Upper lobe of left lung (tissue), 6 donors: Measurements from ENCODE around the gene CNTLN. TPM values are rescaled to one million over a fixed set of nuclear protein-coding genes. Genes with fewer than 3 reads are reported as not detected.

Source experiments
- ATAC-seq, 2 donors: fragments of 200-7000 bp; cut with Tn5 transposase; one replicate each; pipeline ENCODE4 v1.9.1; 2022; ENCODE audit warnings: mild to moderate bottlenecking in 2 of 2, moderate library complexity in 2 of 2; ENCODE audit not compliant: low FRiP score in 2 of 2
- DNase-seq, 2 donors: peaks; one replicate each; pipeline ENCODE4 v3.0.0-alpha.2; 2019 to 2020
- H3K27ac ChIP-seq, 4 donors: fragments of 200-600 bp; sonication (generic); one replicate each; pipeline ENCODE4 v1.5.1; 2016 to 2019
- H3K27me3 ChIP-seq, 4 donors: fragments of 200-600 bp; sonication (generic); one replicate each; pipeline ENCODE4 v1.5.1; 2017 to 2019
- H3K36me3 ChIP-seq, 4 donors: fragments of 200-600 bp; sonication (generic); one replicate each; pipeline ENCODE4 v1.5.1; 2016 to 2019
- H3K4me1 ChIP-seq, 4 donors: fragments of 200-600 bp; sonication (generic); one replicate each; pipeline ENCODE4 v1.5.1; 2018 to 2019
- H3K4me3 ChIP-seq, 4 donors: fragments of 200-600 bp; sonication (generic); one replicate each; pipeline ENCODE4 v1.5.1; 2017 to 2019; ENCODE audit warnings: mild to moderate bottlenecking in 2 of 4, moderate library complexity in 1 of 4
- H3K9me3 ChIP-seq, 4 donors: fragments of 200-600 bp; sonication (generic); one replicate each; pipeline ENCODE4 v1.5.1; 2018 to 2019
- CTCF ChIP-seq, 6 experiments: fragments of 450-650 bp in 4 of 6; fragments of 200-600 bp in 2 of 6; sonication (generic) in 2 of 6; IDR thresholded peaks; one replicate each; pipeline ENCODE4 v1.5.1; 2016 to 2019; ENCODE audit warnings: antibody characterized with exemption in 6 of 6
- EP300 ChIP-seq, 4 donors: sonication (generic); formaldehyde crosslinking; IDR thresholded peaks; one replicate each; pipeline ENCODE4 v1.5.1; 2017; ENCODE audit warnings: antibody characterized with exemption in 4 of 4, control low read depth in 2 of 4
- POLR2A ChIP-seq, 4 donors: fragments of 450-650 bp; IDR thresholded peaks; one replicate each; pipeline ENCODE4 v1.5.1; 2016 to 2017; ENCODE audit warnings: antibody characterized with exemption in 4 of 4, mild to moderate bottlenecking in 2 of 4
- POLR2AphosphoS5 ChIP-seq, 2 donors: sonication (generic); formaldehyde crosslinking; IDR thresholded peaks; one replicate each; pipeline ENCODE4 v1.5.1; 2017; ENCODE audit warnings: antibody characterized with exemption in 2 of 2
- WGBS, 2 donors: methylation state at CpG; one replicate each; pipeline ENCODE4 v1.1.5; 2017 to 2018; 5-methylcytosine and 5-hydroxymethylcytosine counted together
- total RNA-seq, 6 donors: library from RNA; depleted of rRNA in 4 of 6; stranded (reverse); fragments of >200 nt in 4 of 6; gene quantifications; one replicate each; pipeline versions ENCODE4 v1.1.0 to v1.2.1, GENCODE V29; 2016 to 2021
- donor health status: DM: no; HTN: no; CAD: no; lungs with moderate emphysema.
- donor health status: DM: no; HTN: yes; CAD: no; lungs with severe emphysema.

Gene CNTLN
- total RNA-seq, 6 donors from 2014 or later, result 5.5 to 58.7 (median 8.4) TPM

DNA sequence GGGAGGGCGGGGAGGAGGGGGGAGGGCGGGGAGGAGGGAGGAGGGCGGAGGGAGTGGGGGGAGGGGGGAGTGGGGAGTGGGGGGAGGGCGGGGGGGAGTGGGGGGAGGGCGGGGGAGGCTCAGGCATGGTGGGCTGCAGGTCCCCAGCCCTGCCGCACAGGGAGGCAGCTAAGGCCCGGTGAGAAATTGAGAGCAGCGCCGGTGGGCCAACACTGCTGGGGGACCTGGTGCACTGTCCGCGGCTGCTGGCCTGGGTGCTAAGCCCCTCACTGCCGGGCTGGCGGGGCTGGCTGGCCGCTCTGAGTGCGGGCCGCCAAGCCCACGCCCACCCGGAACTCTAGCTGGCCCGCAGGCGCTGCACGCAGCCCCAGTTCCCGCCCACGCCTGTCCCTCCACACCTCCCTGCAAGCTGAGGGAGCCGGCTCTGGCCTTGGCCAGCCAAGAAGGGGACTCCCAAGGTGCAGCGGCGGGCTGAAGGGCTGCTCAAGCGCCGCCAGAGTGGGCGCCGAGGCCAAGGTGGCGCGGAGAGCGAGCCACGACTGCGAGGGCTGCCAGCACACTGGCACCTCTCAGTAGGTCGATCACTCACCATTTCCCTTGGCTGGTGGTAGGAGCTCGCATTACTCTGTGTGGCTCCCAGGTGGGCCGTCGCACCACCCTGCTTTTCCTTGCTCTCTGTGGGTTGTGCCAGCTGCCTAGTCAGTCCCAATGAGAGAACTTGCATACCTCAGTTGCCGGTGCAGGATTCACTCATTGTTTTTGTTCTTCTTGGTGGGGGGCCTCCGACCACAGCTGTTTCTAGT is 160.2 kb downstream of the CNTLN start:
- Histone ChIP-seq H3K4me1 (no peaks in the 10 kb centered on the region), H3K36me3 (peaks cover 0 to 3% (median 0%) of the 10 kb centered on the region in 4 donors), H3K9me3 (no peaks in the 10 kb centered on the region), H3K4me3 (no peak overlapping the region), H3K27ac (no peak overlapping the region), H3K27me3 (no peaks in the 10 kb centered on the region)
- ATAC-seq, result no peak
- peak in 1 of 2 donors; percentile 69 for DNase-seq
- WGBS, 2 donors, result 90 to 95% methylated on average over 19 to 20 of the region's 41 CpGs
- no peak for TF ChIP-seq EP300 (IDR thresholded peaks at IDR 0.05)
- TF ChIP-seq POLR2A (IDR thresholded peaks at IDR 0.05), result no peak
- no peak for TF ChIP-seq POLR2AphosphoS5 (IDR thresholded peaks at IDR 0.05)
- TF ChIP-seq CTCF (IDR thresholded peaks at IDR 0.05), result no peak

- TF ChIP-seq CTCF (IDR thresholded peaks at IDR 0.05) (no peak), EP300 (IDR thresholded peaks at IDR 0.05) (no peak), POLR2A (IDR thresholded peaks at IDR 0.05) (no peak), POLR2AphosphoS5 (IDR thresholded peaks at IDR 0.05) (no peak)
- H3K36me3 ChIP-seq, result no peaks in the 10 kb centered on the region
- no peak overlapping the region for H3K4me3 ChIP-seq
- H3K27me3 ChIP-seq, result no peaks in the 10 kb centered on the region
- H3K9me3 ChIP-seq, result no peaks in the 10 kb centered on the region
- H3K4me1 ChIP-seq, result no peaks in the 10 kb centered on the region
- DNase-seq (no peak), ATAC-seq (no peak)
- H3K27ac ChIP-seq, result no peak overlapping the region
Measured at GRCh38 chr9:17315341-17315740, 180.5 kb downstream of the CNTLN start.

GRCh38 chr9:17318821-17319320 is 184.0 kb downstream of the CNTLN start:
- H3K4me1 ChIP-seq, result no peaks in the 10 kb centered on the region
- no peaks in the 10 kb centered on the region for H3K9me3 ChIP-seq
- DNase-seq (no peak), ATAC-seq (no peak)
- no peaks in the 10 kb centered on the region for H3K27me3 ChIP-seq
- no peaks in the 10 kb centered on the region for H3K36me3 ChIP-seq
- WGBS, 2 donors, result 94 to 95% methylated on average over 4 of the region's 4 CpGs
- H3K27ac ChIP-seq, result no peak overlapping the region
- no peak overlapping the region for H3K4me3 ChIP-seq
- TF ChIP-seq POLR2AphosphoS5 (IDR thresholded peaks at IDR 0.05) (no peak), POLR2A (IDR thresholded peaks at IDR 0.05) (no peak), CTCF (IDR thresholded peaks at IDR 0.05) (no peak), EP300 (IDR thresholded peaks at IDR 0.05) (no peak)

DNA sequence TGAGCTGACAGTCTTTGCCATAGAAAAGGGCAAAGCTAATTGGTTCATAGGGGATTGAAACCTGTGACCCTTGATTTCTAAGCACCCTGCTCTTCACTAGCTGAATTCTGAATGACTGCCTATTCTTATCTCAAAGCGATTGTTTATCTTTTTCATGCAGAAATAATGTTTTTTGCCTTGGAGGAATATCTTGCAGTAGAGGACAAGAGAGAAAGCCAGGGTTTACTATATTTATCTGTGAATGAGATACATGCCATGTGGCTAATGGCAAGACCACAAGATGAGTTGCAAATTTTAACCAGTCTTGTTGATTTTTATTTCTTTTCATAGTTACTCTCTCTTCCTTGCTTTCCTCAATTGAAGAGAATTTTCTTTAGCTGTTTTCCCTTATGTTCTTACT is 185.0 kb downstream of the CNTLN start:
- Histone ChIP-seq H3K27me3 (no peaks in the 10 kb centered on the region), H3K9me3 (no peaks in the 10 kb centered on the region), H3K4me3 (no peak overlapping the region), H3K4me1 (no peaks in the 10 kb centered on the region), H3K27ac (no peak overlapping the region), H3K36me3 (no peaks in the 10 kb centered on the region)
- WGBS, 2 donors, result 82 to 88% methylated on average over 1 of the region's 1 CpG
- no peak for DNase-seq
- no peak for ATAC-seq
- no peak for TF ChIP-seq EP300 (IDR thresholded peaks at IDR 0.05)
- no peak for TF ChIP-seq POLR2A (IDR thresholded peaks at IDR 0.05)
- TF ChIP-seq CTCF (IDR thresholded peaks at IDR 0.05), result no peak
- TF ChIP-seq POLR2AphosphoS5 (IDR thresholded peaks at IDR 0.05), result no peak
